ENCODE data around the gene TOP3A. TPM values are rescaled to one million over a fixed set of nuclear protein-coding genes. Genes with fewer than 3 reads are reported as not detected.

TOP3A gene
- polyA plus RNA-seq, 1 experiment: 11.9 TPM

DNA sequence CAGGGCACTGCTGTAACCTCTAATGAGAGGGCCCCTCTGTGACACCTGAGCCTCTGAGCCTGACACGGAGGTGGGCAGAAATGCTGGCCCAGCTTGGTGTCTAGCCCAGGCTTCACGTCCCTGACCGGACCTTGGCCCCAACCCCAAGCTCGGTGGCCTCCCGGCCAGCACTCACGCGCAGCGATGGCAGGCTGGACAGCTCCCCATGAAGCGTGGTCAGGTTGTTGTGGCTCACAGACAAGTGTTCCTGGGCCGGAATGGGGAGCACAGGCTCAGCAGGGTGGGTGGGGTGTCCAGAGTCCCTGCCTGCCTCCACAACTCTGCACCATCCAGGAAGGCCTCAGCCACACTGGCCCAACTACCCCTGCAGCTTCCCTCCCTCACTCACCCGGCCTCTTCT lies 58.4 kb downstream of the TOP3A start:
- TF ChIP-seq, protein P1, sequence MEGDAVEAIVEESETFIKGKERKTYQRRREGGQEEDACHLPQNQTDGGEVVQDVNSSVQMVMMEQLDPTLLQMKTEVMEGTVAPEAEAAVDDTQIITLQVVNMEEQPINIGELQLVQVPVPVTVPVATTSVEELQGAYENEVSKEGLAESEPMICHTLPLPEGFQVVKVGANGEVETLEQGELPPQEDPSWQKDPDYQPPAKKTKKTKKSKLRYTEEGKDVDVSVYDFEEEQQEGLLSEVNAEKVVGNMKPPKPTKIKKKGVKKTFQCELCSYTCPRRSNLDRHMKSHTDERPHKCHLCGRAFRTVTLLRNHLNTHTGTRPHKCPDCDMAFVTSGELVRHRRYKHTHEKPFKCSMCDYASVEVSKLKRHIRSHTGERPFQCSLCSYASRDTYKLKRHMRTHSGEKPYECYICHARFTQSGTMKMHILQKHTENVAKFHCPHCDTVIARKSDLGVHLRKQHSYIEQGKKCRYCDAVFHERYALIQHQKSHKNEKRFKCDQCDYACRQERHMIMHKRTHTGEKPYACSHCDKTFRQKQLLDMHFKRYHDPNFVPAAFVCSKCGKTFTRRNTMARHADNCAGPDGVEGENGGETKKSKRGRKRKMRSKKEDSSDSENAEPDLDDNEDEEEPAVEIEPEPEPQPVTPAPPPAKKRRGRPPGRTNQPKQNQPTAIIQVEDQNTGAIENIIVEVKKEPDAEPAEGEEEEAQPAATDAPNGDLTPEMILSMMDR (IDR thresholded peaks at IDR 0.05; ENCODE audit: low read depth, low read length): no peak
- H3K27me3 ChIP-seq (ENCODE audit: control insufficient read depth, insufficient read depth, low read length): no peaks in the 10 kb centered on the region
- ChIA-PET POLR2A (interaction anchor here (0.6 kb wide), 1 partner anchor 19 kb away, joined by 5 read pairs; no protein-coding TSS in a partner anchor), CTCF (interaction anchor here (1.0 kb wide), 1 partner anchor 8 kb away, joined by 3 read pairs; no protein-coding TSS in a partner anchor)
- DNase-seq (ENCODE audit: low read depth, low spot score): no peak
- no peak overlapping the region for H3K4me3 ChIP-seq (ENCODE audit: low read depth, low read length)
- no peak overlapping the region for H3K27ac ChIP-seq (ENCODE audit: low read depth, low read length)
- H3K9me3 ChIP-seq (ENCODE audit: control insufficient read depth, insufficient read depth, low read length): no peaks in the 10 kb centered on the region; the same call in 1 of the 2 replicates

DNA sequence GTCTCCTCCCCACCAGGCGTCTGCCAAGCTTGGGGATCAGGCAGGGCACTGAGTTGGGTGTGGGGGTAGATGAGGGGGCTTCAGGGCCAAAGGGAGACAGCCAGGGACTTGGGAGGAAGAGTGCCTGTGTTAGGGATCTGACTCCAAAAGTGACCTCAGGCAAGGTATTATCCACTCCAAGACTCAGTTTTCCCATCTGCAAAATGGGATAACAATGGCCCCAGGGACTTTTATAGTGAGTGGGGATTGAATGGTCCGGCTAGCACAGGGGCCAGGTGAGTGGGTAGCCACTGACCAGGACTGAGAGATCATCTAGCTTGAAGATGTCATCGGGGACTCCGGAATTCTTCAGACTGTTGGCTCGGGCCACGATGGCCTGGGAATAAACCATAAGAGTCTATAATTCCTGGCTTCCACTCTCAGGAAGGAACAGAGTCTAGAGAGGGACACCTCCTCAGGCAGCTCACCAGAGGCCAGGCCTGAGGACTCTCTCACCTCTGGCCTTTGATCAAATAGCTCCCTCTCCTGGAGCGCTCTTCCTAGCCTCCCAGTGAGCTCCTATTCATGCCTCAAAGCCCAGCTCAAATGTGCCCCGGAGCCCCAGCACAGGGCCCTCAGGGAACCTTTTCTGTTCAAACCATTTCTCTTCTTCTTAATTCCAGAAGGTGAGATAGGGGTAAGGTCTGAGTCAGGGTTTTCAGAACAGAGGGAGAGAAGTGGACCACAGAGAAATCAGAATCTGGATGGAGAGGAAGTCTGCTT lies 59.7 kb downstream of the TOP3A start:
- Histone ChIP-seq H3K27me3 (ENCODE audit: control insufficient read depth, insufficient read depth, low read length) (no peaks in the 10 kb centered on the region), H3K4me3 (ENCODE audit: low read depth, low read length) (no peak overlapping the region), H3K9me3 (ENCODE audit: control insufficient read depth, insufficient read depth, low read length) (no peaks in the 10 kb centered on the region; the same call in 1 of the 2 replicates), H3K27ac (ENCODE audit: low read depth, low read length) (no peak overlapping the region)
- TF ChIP-seq, protein P1 (IDR thresholded peaks at IDR 0.05; ENCODE audit: low read depth, low read length): no peak
- ChIA-PET CTCF (interaction anchor here (0.5 kb wide), 1 partner anchor 72 kb away, joined by 3 read pairs; no protein-coding TSS in a partner anchor), POLR2A (no interaction called here)
- no peak for DNase-seq (ENCODE audit: low read depth, low spot score)

DNA sequence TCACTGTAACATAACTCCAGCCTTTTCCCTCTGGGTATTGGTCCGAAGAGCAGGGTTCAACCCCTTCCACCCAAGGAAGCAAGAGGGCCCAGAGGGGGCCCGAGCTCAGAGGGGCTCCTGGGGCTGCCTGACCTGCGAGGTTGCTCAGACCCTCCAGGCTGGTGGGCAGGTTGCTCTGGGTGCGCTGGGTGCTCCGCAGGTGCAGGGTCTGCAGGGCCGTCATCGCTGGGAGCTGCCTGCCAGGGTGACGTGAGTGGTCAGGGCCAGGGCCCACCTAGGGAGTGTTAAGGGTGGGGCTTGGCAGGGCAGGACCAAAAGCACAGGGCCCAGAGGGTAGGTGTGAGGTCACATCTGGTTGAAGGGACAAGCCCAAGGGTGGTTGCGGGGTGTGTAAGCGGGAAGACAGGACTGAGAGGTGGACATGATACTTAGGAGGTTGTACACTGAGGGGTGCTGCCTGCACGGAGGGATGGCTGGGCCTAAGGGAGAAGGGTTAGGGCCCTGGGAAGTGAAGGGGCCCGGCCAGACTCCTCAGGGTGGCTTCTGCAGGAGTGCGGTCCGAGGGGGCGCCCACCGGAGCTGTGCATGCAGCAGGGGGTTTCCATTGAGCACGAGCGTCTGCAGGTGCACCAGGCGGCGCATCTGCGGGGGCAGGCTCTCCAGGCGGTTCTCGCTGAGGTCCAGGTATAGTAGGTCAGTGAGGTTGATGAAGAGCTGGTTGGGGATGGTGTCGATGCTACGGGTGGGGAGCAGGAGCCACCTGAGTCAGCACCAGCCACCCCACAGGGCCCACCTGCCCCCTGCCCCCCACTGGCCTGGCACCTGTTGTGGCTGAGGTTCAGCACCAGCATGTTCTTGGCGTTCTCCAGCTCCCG lies 60.6 kb downstream of the TOP3A start:
- ChIA-PET CTCF (no interaction called here), POLR2A (no interaction called here)
- no peaks in the 10 kb centered on the region; the same call in 1 of the 2 replicates for H3K9me3 ChIP-seq (ENCODE audit: control insufficient read depth, insufficient read depth, low read length)
- TF ChIP-seq, protein P1 (IDR thresholded peaks at IDR 0.05; ENCODE audit: low read depth, low read length): no peak
- no peaks in the 10 kb centered on the region for H3K27me3 ChIP-seq (ENCODE audit: control insufficient read depth, insufficient read depth, low read length)
- H3K4me3 ChIP-seq (ENCODE audit: low read depth, low read length): no peak overlapping the region
- no peak for DNase-seq (ENCODE audit: low read depth, low spot score)
- H3K27ac ChIP-seq (ENCODE audit: low read depth, low read length): no peak overlapping the region

DNA sequence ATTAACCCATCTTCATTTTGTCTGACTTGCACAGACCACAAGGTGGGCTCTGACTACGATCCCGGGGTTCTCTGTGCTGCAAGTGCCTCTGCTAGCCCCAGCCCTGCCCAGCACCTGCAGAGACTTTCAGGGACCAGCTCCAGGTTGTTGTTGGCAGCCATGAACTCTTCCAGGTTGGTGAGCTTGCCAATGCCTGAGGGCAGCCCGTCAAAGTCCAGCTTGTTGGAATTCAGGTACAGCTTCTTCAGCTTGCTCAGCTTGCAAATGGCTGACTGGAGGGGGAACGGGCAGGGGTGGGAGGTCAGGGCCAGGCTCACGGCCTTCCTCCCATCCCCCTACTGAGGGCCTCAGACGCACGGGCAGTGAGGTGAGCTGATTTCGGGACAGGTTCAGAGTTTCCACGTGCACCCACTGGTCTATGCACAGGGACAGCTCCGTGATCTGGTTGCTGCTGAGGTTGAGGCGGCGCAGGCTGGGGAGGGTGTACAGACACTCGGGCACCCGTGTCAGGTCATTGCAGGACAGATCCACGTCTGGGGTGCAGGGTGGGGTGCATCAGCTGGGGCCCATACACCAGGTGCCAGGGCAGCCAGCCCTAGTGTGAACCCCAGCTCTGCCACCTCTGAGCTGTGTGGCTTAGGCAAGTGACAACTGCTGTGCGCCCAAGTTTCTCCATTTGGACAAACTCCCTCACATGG lies 61.5 kb downstream of the TOP3A start:
- Histone ChIP-seq H3K9me3 (ENCODE audit: control insufficient read depth, insufficient read depth, low read length) (no peaks in the 10 kb centered on the region; the same call in 1 of the 2 replicates), H3K27ac (ENCODE audit: low read depth, low read length) (no peak overlapping the region), H3K27me3 (ENCODE audit: control insufficient read depth, insufficient read depth, low read length) (no peaks in the 10 kb centered on the region), H3K4me3 (ENCODE audit: low read depth, low read length) (no peak overlapping the region)
- CTCF ChIA-PET: no interaction called here
- POLR2A ChIA-PET: interaction anchor here (0.7 kb wide), 1 partner anchor 26 kb away, joined by 3 read pairs; no protein-coding TSS in a partner anchor
- no peak for DNase-seq (ENCODE audit: low read depth, low spot score)
- TF ChIP-seq, protein P1 (IDR thresholded peaks at IDR 0.05; ENCODE audit: low read depth, low read length): no peak

Data from AG04450 (cell line).